ENCODE results near the gene AGR2.

Gene AGR2

DNA sequence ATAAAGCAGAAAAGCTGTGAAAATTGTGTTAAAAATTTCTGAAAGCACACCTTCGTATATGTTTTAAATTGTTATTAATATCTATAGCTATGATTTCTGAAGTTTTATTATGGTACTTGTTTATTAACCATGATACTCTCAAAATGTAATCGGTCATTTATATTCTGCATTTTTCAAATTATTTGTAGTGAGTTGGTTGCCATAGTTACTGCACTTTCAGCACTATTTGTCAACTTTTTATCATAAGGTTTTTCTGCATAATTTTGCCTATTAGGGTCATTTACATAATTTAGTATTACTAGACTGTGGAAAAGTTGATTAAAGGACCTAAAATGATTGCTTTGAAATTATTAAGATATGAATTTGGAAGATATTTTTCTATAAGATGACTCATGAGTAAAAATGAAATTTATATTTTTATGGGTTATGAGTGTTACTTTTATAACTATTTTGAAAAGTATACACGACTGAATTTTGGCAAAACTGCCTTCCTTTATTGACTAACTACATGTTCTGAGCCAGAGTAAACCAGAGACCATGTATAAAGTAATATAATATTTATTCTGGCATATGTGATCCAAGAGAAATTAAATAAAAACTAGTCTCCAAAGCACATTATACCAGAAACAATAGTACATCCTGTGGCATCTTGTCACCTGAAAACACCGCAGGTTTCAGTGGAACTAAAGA is 7.9 kb upstream of the AGR2 start:
- no peak overlapping the region for H3K4me3 ChIP-seq (ENCODE audit: low read length)
- H3K36me3 ChIP-seq (ENCODE audit: control insufficient read depth, insufficient read depth, low read length, severe bottlenecking), result no peaks in the 10 kb centered on the region
- no peaks in the 10 kb centered on the region for H3K9me3 ChIP-seq (ENCODE audit: control insufficient read depth, low read length)
- DNase-seq (ENCODE audit: low read depth), result no peak
- H3K9ac ChIP-seq (ENCODE audit: low read length), result no peak overlapping the region
- no peaks in the 10 kb centered on the region for H3K27me3 ChIP-seq (replicated peaks; ENCODE audit: control insufficient read depth, insufficient read depth, low read length)
- H3K4me1 ChIP-seq (ENCODE audit: control insufficient read depth, insufficient read depth, low read length), result no peaks in the 10 kb centered on the region

GRCh38 chr7:16811551-16811950 is 6.8 kb upstream of the AGR2 start:
- no peaks in the 10 kb centered on the region for H3K9me3 ChIP-seq (ENCODE audit: control insufficient read depth, low read length)
- no peaks in the 10 kb centered on the region for H3K36me3 ChIP-seq (ENCODE audit: control insufficient read depth, insufficient read depth, low read length, severe bottlenecking)
- peak; percentile 70 for DNase-seq (ENCODE audit: low read depth)
- H3K4me1 ChIP-seq (ENCODE audit: control insufficient read depth, insufficient read depth, low read length), result no peaks in the 10 kb centered on the region
- no peak overlapping the region for H3K9ac ChIP-seq (ENCODE audit: low read length)
- no peak overlapping the region for H3K4me3 ChIP-seq (ENCODE audit: low read length)
- no peaks in the 10 kb centered on the region for H3K27me3 ChIP-seq (replicated peaks; ENCODE audit: control insufficient read depth, insufficient read depth, low read length)

DNA sequence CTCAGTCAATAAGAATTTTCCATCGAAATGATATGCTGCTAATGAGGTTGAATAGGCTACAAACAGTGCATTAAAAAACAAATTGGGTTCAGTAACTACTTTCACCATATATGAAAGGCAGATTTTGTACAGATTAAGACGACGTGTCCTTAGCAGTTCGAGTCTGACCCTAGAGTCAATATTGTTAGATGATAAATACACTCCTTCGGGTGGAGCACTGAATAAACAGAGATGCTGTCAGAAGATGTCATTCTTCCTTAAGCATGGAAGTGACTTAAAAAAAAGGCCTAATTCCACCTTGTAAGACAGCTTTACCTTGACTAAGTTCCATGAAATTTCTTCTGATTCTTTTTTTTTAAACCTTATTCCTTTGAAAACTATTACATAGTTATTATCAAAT is 5.8 kb upstream of the AGR2 start:
- H3K9me3 ChIP-seq (ENCODE audit: control insufficient read depth, low read length), result no peaks in the 10 kb centered on the region
- no peak for DNase-seq (ENCODE audit: low read depth)
- H3K4me1 ChIP-seq (ENCODE audit: control insufficient read depth, insufficient read depth, low read length), result no peaks in the 10 kb centered on the region
- H3K36me3 ChIP-seq (ENCODE audit: control insufficient read depth, insufficient read depth, low read length, severe bottlenecking), result no peaks in the 10 kb centered on the region
- no peak overlapping the region for H3K9ac ChIP-seq (ENCODE audit: low read length)
- no peak overlapping the region for H3K4me3 ChIP-seq (ENCODE audit: low read length)
- no peaks in the 10 kb centered on the region for H3K27me3 ChIP-seq (replicated peaks; ENCODE audit: control insufficient read depth, insufficient read depth, low read length)

DNA sequence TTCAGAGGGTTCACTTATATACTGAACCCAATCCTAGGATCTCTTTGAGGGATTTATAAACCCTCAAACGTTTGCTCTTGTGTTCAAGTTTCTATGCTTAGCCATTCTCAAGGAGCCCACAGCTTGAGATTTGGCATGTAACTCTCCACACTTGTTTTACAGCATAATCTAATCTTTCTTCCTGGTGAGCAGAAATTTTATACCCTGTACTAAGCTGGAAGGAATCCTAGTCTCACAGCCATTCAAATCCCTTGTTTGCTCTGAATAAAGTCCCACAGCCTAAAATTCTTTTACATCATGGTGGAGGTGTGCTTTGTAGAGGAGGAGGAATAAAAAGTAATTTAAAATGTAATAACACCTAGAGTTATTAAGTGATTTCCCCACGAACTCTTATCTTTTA is 5.3 kb upstream of the AGR2 start:
- no peak overlapping the region for H3K9ac ChIP-seq (ENCODE audit: low read length)
- no peaks in the 10 kb centered on the region for H3K9me3 ChIP-seq (ENCODE audit: control insufficient read depth, low read length)
- H3K36me3 ChIP-seq (ENCODE audit: control insufficient read depth, insufficient read depth, low read length, severe bottlenecking), result no peaks in the 10 kb centered on the region
- no peak overlapping the region for H3K4me3 ChIP-seq (ENCODE audit: low read length)
- H3K4me1 ChIP-seq (ENCODE audit: control insufficient read depth, insufficient read depth, low read length), result no peaks in the 10 kb centered on the region
- DNase-seq (ENCODE audit: low read depth), result no peak
- no peaks in the 10 kb centered on the region for H3K27me3 ChIP-seq (replicated peaks; ENCODE audit: control insufficient read depth, insufficient read depth, low read length)

- Histone ChIP-seq H3K36me3 (ENCODE audit: control insufficient read depth, insufficient read depth, low read length, severe bottlenecking) (no peaks in the 10 kb centered on the region), H3K9me3 (ENCODE audit: control insufficient read depth, low read length) (no peaks in the 10 kb centered on the region), H3K27me3 (replicated peaks; ENCODE audit: control insufficient read depth, insufficient read depth, low read length) (no peaks in the 10 kb centered on the region), H3K4me1 (ENCODE audit: control insufficient read depth, insufficient read depth, low read length) (no peaks in the 10 kb centered on the region), H3K9ac (ENCODE audit: low read length) (no peak overlapping the region), H3K4me3 (ENCODE audit: low read length) (no peak overlapping the region)
- DNase-seq (ENCODE audit: low read depth), result no peak
Observed at GRCh38 chr7:16805441-16805840, 642 bp upstream of the AGR2 start.

DNA sequence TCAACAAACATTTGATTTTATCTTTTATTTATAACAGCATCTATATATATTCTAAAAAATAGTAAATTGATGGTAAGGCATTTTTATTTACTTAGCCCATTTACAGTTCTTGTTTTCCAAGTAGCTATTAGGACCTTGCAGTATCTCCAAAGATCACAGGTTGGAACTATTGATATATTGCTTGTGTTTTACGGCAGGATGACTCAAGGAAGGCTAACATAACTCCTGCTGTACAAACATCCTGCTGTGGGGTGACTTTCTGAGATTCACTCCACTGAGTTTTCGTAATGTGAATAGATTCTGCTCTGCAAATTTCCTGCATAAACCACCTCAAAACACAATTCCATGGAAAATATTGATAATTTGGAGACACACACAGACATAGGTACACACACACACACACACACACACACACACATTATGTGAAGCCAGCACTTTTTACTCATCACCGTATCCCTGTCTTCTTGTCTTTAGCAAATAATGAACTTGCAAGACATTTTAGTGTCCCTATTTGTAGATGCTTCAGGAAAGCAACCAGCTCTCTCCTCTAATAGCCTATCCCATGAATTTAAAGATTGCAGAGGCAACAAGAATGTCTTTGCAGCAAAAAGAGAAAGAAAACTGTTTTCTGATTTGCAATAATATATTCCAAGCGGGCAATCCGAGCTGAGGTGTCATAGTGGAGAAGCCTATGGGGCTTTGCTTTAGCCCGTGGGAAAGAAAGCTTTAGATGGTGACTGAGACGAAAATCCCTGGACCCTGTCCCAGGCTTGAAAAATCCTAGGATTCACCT is 722 bp downstream of the AGR2 start:
- Histone ChIP-seq H3K9ac (ENCODE audit: low read length) (no peak overlapping the region), H3K4me3 (ENCODE audit: low read length) (no peak overlapping the region), H3K27me3 (replicated peaks; ENCODE audit: control insufficient read depth, insufficient read depth, low read length) (no peaks in the 10 kb centered on the region), H3K36me3 (ENCODE audit: control insufficient read depth, insufficient read depth, low read length, severe bottlenecking) (no peaks in the 10 kb centered on the region), H3K9me3 (ENCODE audit: control insufficient read depth, low read length) (no peaks in the 10 kb centered on the region), H3K4me1 (ENCODE audit: control insufficient read depth, insufficient read depth, low read length) (no peaks in the 10 kb centered on the region)
- DNase-seq (ENCODE audit: low read depth), result no peak

DNA sequence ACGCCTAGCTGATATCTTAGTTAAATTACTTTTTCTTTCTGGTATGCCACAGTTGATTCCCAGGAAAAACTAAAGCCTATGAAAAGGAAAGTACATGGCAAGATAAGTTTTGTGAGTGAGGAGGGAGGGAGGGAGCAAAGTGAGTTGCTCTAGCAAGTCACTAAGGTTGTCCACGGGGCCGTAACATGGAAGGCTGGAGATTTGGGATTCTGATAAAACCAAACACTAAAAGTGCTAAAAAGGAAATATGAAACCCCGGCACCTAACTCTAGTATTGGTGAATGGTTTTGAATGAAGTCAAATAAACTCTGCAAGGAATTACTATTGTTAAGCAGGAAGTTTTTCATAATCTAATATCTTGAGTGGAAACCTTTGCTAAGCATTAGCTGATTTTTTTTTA is 1.7 kb downstream of the AGR2 start:
- Histone ChIP-seq H3K36me3 (ENCODE audit: control insufficient read depth, insufficient read depth, low read length, severe bottlenecking) (no peaks in the 10 kb centered on the region), H3K4me1 (ENCODE audit: control insufficient read depth, insufficient read depth, low read length) (no peaks in the 10 kb centered on the region), H3K4me3 (ENCODE audit: low read length) (no peak overlapping the region), H3K9me3 (ENCODE audit: control insufficient read depth, low read length) (no peaks in the 10 kb centered on the region), H3K27me3 (replicated peaks; ENCODE audit: control insufficient read depth, insufficient read depth, low read length) (no peaks in the 10 kb centered on the region), H3K9ac (ENCODE audit: low read length) (no peak overlapping the region)
- no peak for DNase-seq (ENCODE audit: low read depth)

DNA sequence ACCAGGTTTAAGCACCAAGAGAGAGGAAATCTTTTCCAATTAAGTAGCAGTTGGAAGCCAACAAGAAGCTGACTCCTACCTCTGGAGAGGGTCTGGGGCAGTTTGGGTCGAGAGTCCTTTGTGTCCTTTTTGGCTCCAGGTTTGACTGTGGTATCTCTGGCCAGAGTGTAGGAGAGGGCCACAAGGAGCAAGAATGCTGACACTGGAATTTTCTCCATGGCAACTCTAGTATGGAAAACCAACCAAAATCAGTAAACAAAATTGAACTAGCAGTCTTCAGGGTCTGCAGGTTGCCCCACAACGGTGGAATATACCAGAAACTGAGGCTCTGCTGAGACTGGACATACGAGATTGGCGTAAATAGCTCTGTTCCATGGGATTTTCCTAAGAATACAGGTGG is 3.2 kb downstream of the AGR2 start:
- Histone ChIP-seq H3K9me3 (ENCODE audit: control insufficient read depth, low read length) (no peaks in the 10 kb centered on the region), H3K27me3 (replicated peaks; ENCODE audit: control insufficient read depth, insufficient read depth, low read length) (no peaks in the 10 kb centered on the region), H3K36me3 (ENCODE audit: control insufficient read depth, insufficient read depth, low read length, severe bottlenecking) (no peaks in the 10 kb centered on the region), H3K9ac (ENCODE audit: low read length) (no peak overlapping the region), H3K4me3 (ENCODE audit: low read length) (no peak overlapping the region), H3K4me1 (ENCODE audit: control insufficient read depth, insufficient read depth, low read length) (no peaks in the 10 kb centered on the region)
- DNase-seq (ENCODE audit: low read depth), result no peak

DNA sequence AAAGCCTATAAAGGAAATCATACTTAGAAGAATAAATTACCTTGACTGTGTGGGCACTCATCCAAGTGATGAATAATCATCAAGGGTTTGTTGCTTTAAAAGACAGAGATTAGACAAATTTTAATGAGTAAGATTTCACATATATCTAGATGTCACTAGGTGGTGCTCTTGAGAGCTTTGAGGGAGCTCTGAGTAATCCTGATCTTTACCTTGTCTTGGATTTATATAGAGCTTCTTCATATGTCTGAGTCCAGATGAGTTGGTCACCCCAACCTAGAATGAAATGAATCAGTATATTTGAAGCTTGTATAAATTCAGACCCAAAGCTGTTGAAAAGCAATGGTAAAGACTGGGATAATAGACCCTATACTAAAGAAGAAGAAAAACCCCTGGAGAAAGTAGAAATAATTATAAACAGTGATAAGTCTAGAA is 3.7 kb downstream of the AGR2 start:
- no peak overlapping the region for H3K4me3 ChIP-seq (ENCODE audit: low read length)

GRCh38 chr7:16795624-16796023 is 9.2 kb downstream of the AGR2 start:
- H3K9me3 ChIP-seq (ENCODE audit: control insufficient read depth, low read length), result no peaks in the 10 kb centered on the region
- H3K4me3 ChIP-seq (ENCODE audit: low read length), result no peak overlapping the region
- no peak for DNase-seq (ENCODE audit: low read depth)
- no peaks in the 10 kb centered on the region for H3K36me3 ChIP-seq (ENCODE audit: control insufficient read depth, insufficient read depth, low read length, severe bottlenecking)
- H3K27me3 ChIP-seq (replicated peaks; ENCODE audit: control insufficient read depth, insufficient read depth, low read length), result no peaks in the 10 kb centered on the region
- no peak overlapping the region for H3K9ac ChIP-seq (ENCODE audit: low read length)
- peaks cover 9% of the 10 kb centered on the region for H3K4me1 ChIP-seq (ENCODE audit: control insufficient read depth, insufficient read depth, low read length)

More for the DNA sequence above, 3.7 kb downstream of the AGR2 start:
- Histone ChIP-seq H3K4me1 (ENCODE audit: control insufficient read depth, insufficient read depth, low read length) (no peaks in the 10 kb centered on the region), H3K36me3 (ENCODE audit: control insufficient read depth, insufficient read depth, low read length, severe bottlenecking) (no peaks in the 10 kb centered on the region), H3K9me3 (ENCODE audit: control insufficient read depth, low read length) (no peaks in the 10 kb centered on the region), H3K9ac (ENCODE audit: low read length) (no peak overlapping the region), H3K27me3 (replicated peaks; ENCODE audit: control insufficient read depth, insufficient read depth, low read length) (no peaks in the 10 kb centered on the region)
- peak; percentile 82 for DNase-seq (ENCODE audit: low read depth)

- Histone ChIP-seq H3K9ac (ENCODE audit: low read length) (no peak overlapping the region), H3K27me3 (replicated peaks; ENCODE audit: control insufficient read depth, insufficient read depth, low read length) (no peaks in the 10 kb centered on the region), H3K4me3 (ENCODE audit: low read length) (no peak overlapping the region), H3K36me3 (ENCODE audit: control insufficient read depth, insufficient read depth, low read length, severe bottlenecking) (no peaks in the 10 kb centered on the region), H3K4me1 (ENCODE audit: control insufficient read depth, insufficient read depth, low read length) (peaks cover 9% of the 10 kb centered on the region), H3K9me3 (ENCODE audit: control insufficient read depth, low read length) (no peaks in the 10 kb centered on the region)
- DNase-seq (ENCODE audit: low read depth), result no peak
Observed at GRCh38 chr7:16794986-16795385, 9.8 kb downstream of the AGR2 start.
